HepG2 (cell line): ENCODE results near the gene CPNE4. TPM values are rescaled to one million over a fixed set of nuclear protein-coding genes. Genes with fewer than 3 reads are reported as not detected.

Experiments used
- ATAC-seq: fragments of 200-7000 bp; cut with Tn5 transposase; 3 replicates; pipeline ENCODE4 v1.9.1; 2020; ENCODE audit warnings: mild to moderate bottlenecking, moderate library complexity
- BruUV-seq: library from RNA; stranded (reverse); fragments of 400-500 nt; replicated peaks from 2 replicates; lab custom pipeline; 2021; lab: Mats Ljungman, UMichigan
- CTCF ChIA-PET: fragments of 300-600 bp; formaldehyde crosslinking; extraction: SDS; loops from one replicate; lab custom pipeline; 2021; ENCODE audit warnings: low total read pairs, inconsistent platforms, low intra/inter-chr PET ratio; lab: Yijun Ruan, JAX
- POLR2A ChIA-PET: fragments of 350-600 bp; sonication (Branson Sonifier 250); formaldehyde crosslinking; loops from one replicate; lab custom pipeline; 2020; ENCODE audit warnings: antibody characterized with exemption, inconsistent platforms; lab: Yijun Ruan, JAX
- DNase-seq: peaks from one replicate; pipeline ENCODE4 v3.0.0-alpha.2; 2015; ENCODE audit warnings: low spot score
- FAIRE-seq: peaks from 3 replicates; lab custom pipeline; 2011; peaks lifted over from hg19 to GRCh38; lab: Jason Lieb, UNC
- H2AFZ ChIP-seq: one replicate; pipeline ENCODE4 v1.6.1; 2011; ENCODE audit warnings: low read length, inconsistent platforms
- H3K27ac ChIP-seq: fragments of 300-600 bp; 3 replicates; pipeline ENCODE4 v1.8.0; 2011; ENCODE audit warnings: mixed run types, mild to moderate bottlenecking, mixed read lengths, low read length, inconsistent platforms; ENCODE audit not compliant: insufficient read depth; ENCODE audit errors: extremely low read length
- H3K27me3 ChIP-seq, 2 experiments: fragments of 200-600 bp in 1 of 2; 2 replicates in 1 of 2; 3 replicates in 1 of 2; pipeline versions ENCODE4 v1.6.0 to v1.8.0; 2011; ENCODE audit warnings: low read length in 2 of 2, mild to moderate bottlenecking in 2 of 2, moderate library complexity in 2 of 2, inconsistent platforms in 1 of 2; ENCODE audit not compliant: insufficient read depth in 2 of 2, control insufficient read depth in 1 of 2
- H3K36me3 ChIP-seq, 2 experiments: fragments of 200-600 bp in 1 of 2; replicated peaks in 1 of 2; 2 replicates in 1 of 2; 3 replicates in 1 of 2; pipeline versions ENCODE4 v1.5.1 to v1.8.0; 2011; ENCODE audit warnings: low read length in 2 of 2, inconsistent platforms in 1 of 2; ENCODE audit not compliant: insufficient read depth in 2 of 2, control insufficient read depth in 1 of 2
- H3K4me1 ChIP-seq: 2 replicates; pipeline ENCODE4 v1.5.1; 2012; ENCODE audit warnings: low read length, inconsistent platforms; ENCODE audit not compliant: insufficient read depth
- H3K4me2 ChIP-seq: 2 replicates; pipeline ENCODE4 v1.6.0; 2011; ENCODE audit warnings: low read depth, low read length, inconsistent platforms
- H3K4me3 ChIP-seq, 3 experiments: fragments of 200-600 bp in 1 of 3; sonication (generic), shearing (Covaris generic) in 1 of 3; replicated peaks in 1 of 3; 2 replicates each; pipeline ENCODE4 v1.5.1; 2011 to 2016; ENCODE audit warnings: low read length in 3 of 3, inconsistent platforms in 2 of 3, low read depth in 2 of 3, mild to moderate bottlenecking in 2 of 3, control low read depth in 1 of 3, mixed read lengths in 1 of 3; ENCODE audit not compliant: insufficient read depth in 1 of 3
- H3K79me2 ChIP-seq: one replicate; pipeline ENCODE4 v1.6.1; 2011; ENCODE audit warnings: low read length, inconsistent platforms; ENCODE audit not compliant: insufficient read depth
- H3K9ac ChIP-seq: 2 replicates; pipeline ENCODE4 v1.6.0; 2011; ENCODE audit warnings: mild to moderate bottlenecking, low read depth, low read length, inconsistent platforms; ENCODE audit not compliant: insufficient read depth
- H3K9me3 ChIP-seq: 2 replicates; pipeline ENCODE4 v1.5.1; 2012; ENCODE audit warnings: mild to moderate bottlenecking, low read length
- H4K20me1 ChIP-seq: 2 replicates; pipeline ENCODE4 v1.6.0; 2011; ENCODE audit warnings: inconsistent platforms, mild to moderate bottlenecking, low read length, moderate library complexity; ENCODE audit not compliant: insufficient read depth
- KLF12 ChIP-seq: sonication (generic); formaldehyde crosslinking; IDR thresholded peaks from 2 replicates; pipeline ENCODE4 v1.4.0; 2020; ENCODE audit warnings: missing genetic modification reagents, borderline replicate concordance
- NCOA5 ChIP-seq: sonication (generic); formaldehyde crosslinking; IDR thresholded peaks from 2 replicates; pipeline ENCODE4 v1.4.0; 2020; ENCODE audit warnings: missing genetic modification reagents
- NR1H2 ChIP-seq: sonication (generic); formaldehyde crosslinking; IDR thresholded peaks from 2 replicates; pipeline ENCODE4 v1.8.1; 2022; ENCODE audit warnings: low read depth, missing genetic modification reagents, borderline replicate concordance
- PAX8 ChIP-seq: sonication (generic); formaldehyde crosslinking; IDR thresholded peaks from 2 replicates; pipeline ENCODE4 v1.8.0; 2022; ENCODE audit warnings: mild to moderate bottlenecking, missing genetic modification reagents, borderline replicate concordance
- POLR2G ChIP-seq: fragments of 200-400 bp; formaldehyde crosslinking; IDR thresholded peaks from 2 replicates; pipeline ENCODE4 v1.6.1; 2018; ENCODE audit warnings: mild to moderate bottlenecking, low read depth, low read length, moderate library complexity
- REL ChIP-seq: sonication (generic); formaldehyde crosslinking; conservative IDR thresholded peaks from 2 replicates; pipeline ENCODE4 v1.8.0; 2022; ENCODE audit warnings: mild to moderate bottlenecking, missing genetic modification reagents, moderate library complexity
- SAFB2 ChIP-seq: sonication (generic); formaldehyde crosslinking; IDR thresholded peaks from 2 replicates; pipeline ENCODE4 v1.5.1; 2020; ENCODE audit warnings: missing genetic modification reagents, low read depth, mild to moderate bottlenecking, borderline replicate concordance
- TRIM22 ChIP-seq: fragments of 450-650 bp; IDR thresholded peaks from 2 replicates; pipeline ENCODE4 v1.6.1; 2017
- YEATS2 ChIP-seq: sonication (generic); formaldehyde crosslinking; IDR thresholded peaks from 2 replicates; pipeline ENCODE4 v1.4.0; 2020; ENCODE audit warnings: missing genetic modification reagents, borderline replicate concordance
- ZBTB44 ChIP-seq: sonication (generic); formaldehyde crosslinking; IDR thresholded peaks from 2 replicates; pipeline ENCODE4 v1.4.0; 2020; ENCODE audit warnings: missing genetic modification reagents
- ZBTB49 ChIP-seq: sonication (generic); formaldehyde crosslinking; IDR thresholded peaks from 2 replicates; pipeline ENCODE4 v1.4.0; 2020; ENCODE audit warnings: missing genetic modification reagents, borderline replicate concordance
- ZBTB7A ChIP-seq: sonication (generic); formaldehyde crosslinking; IDR thresholded peaks from 2 replicates; pipeline ENCODE4 v1.8.0; 2022; ENCODE audit warnings: mild to moderate bottlenecking, missing genetic modification reagents
- ZNF136 ChIP-seq: sonication (generic); formaldehyde crosslinking; IDR thresholded peaks from 2 replicates; pipeline ENCODE4 v1.8.1; 2022; ENCODE audit warnings: low read depth, mild to moderate bottlenecking, moderate library complexity, missing genetic modification reagents
- ZNF24 ChIP-seq: fragments of 450-650 bp; IDR thresholded peaks from 2 replicates; pipeline ENCODE4 v1.6.1; 2017; ENCODE audit warnings: antibody characterized with exemption, mild to moderate bottlenecking
- ZNF432 ChIP-seq: sonication (generic); formaldehyde crosslinking; IDR thresholded peaks from 2 replicates; pipeline ENCODE4 v1.5.0; 2020; ENCODE audit warnings: missing genetic modification reagents, mild to moderate bottlenecking, borderline replicate concordance
- WGBS: methylation state at CpG from one replicate; pipeline ENCODE4 v1.1.6; 2017; ENCODE audit warnings: low lambda C conversion rate; 5-methylcytosine and 5-hydroxymethylcytosine counted together
- in situ Hi-C: cut with HindIII; loops from 2 replicates; pipeline ENCODE4 v1.10.0; 2017; ENCODE audit warnings: low pct_unique_long_range_greater_than_20kb; ENCODE audit not compliant: extremely low pct_ligation_motif_present
- intact Hi-C: fragments of 100-400 bp; cut with micrococcal nuclease; formaldehyde crosslinking; loops from one replicate; pipeline ENCODE4 v1.10.0; 2022; ENCODE audit not compliant: unreplicated experiment
- polyA plus RNA-seq, 8 experiments: library from polyadenylated mRNA; depleted of rRNA in 3 of 8; stranded (reverse) in 7 of 8; unstranded in 1 of 8; fragments of >200 nt; fragmentation: Illumina TruSeq in 4 of 8; extraction: Trizol in 4 of 8; gene quantifications; 2 replicates each; pipeline versions ENCODE4 v1.2.1 to v1.2.3, GENCODE V29; 2011 to 2016; ENCODE audit warnings: low read depth in 4 of 8, missing spikeins in 1 of 8, mixed read lengths in 1 of 8; ENCODE audit not compliant: insufficient read depth in 1 of 8
- total RNA-seq, 5 experiments: library from RNA; depleted of rRNA; stranded (reverse); fragments of >200 nt; fragmentation: Illumina TruSeq; extraction: Trizol; gene quantifications; 2 replicates each; pipeline ENCODE4 v1.2.3, GENCODE V29; 2016; ENCODE audit warnings: low read depth in 1 of 5

CPNE4 gene
- total and polyA plus RNA-seq, 2 of the 13 experiments (the other 11 are each of a cell fraction or from before 2014, with no cell fraction given) = not detected

- FAIRE-seq (no peak), DNase-seq (no peak), ATAC-seq (no peak)
- H3K4me3 ChIP-seq = no peak overlapping the region
- H2AFZ ChIP-seq = no peak overlapping the region
- H3K36me3 ChIP-seq = no peaks in the 10 kb centered on the region
- H3K27ac ChIP-seq = no peak overlapping the region
- TF ChIP-seq ZNF136 (CRISPR knock-in tag) = no peak
- TF ChIP-seq PAX8 (CRISPR knock-in tag) = no peak
- no peak for TF ChIP-seq REL
- H4K20me1 ChIP-seq = no peaks in the 10 kb centered on the region
- in situ Hi-C loops = no loop called here
- peaks cover 0 to 4% of the 10 kb centered on the region in 2 experiments; a peak in 1 of 5 replicates for H3K27me3 ChIP-seq
- no peaks in the 10 kb centered on the region for H3K79me2 ChIP-seq
- intact Hi-C loops = no loop called here
- CTCF ChIA-PET = no interaction called here
- H3K4me1 ChIP-seq = no peaks in the 10 kb centered on the region
- WGBS = 0% methylated on average over 1 of the region's 1 CpG
- BruUV-seq = no TSS peak
- no peaks in the 10 kb centered on the region for H3K9me3 ChIP-seq
- POLR2A ChIA-PET = no interaction called here
- no peak overlapping the region for H3K9ac ChIP-seq
- no peak overlapping the region for H3K4me2 ChIP-seq
Observed at GRCh38 chr3:131623431-131623830, 411.4 kb downstream of the CPNE4 start.

- 4% methylated on average over 5 of the region's 5 CpGs for whole genome bisulfite sequencing
- ATAC-seq (no peak), FAIRE-seq (no peak), DNase-seq (no peak)
- Histone ChIP-seq H2AFZ (no peak overlapping the region), H3K27ac (no peak overlapping the region), H3K9ac (no peak overlapping the region), H3K4me3 (no peak overlapping the region), H3K36me3 (no peaks in the 10 kb centered on the region), H3K27me3 (peaks cover 0 to 4% of the 10 kb centered on the region in 2 experiments; a peak in 1 of 5 replicates), H3K4me1 (no peaks in the 10 kb centered on the region), H3K4me2 (no peak overlapping the region), H3K9me3 (no peaks in the 10 kb centered on the region), H4K20me1 (no peaks in the 10 kb centered on the region), H3K79me2 (no peaks in the 10 kb centered on the region)
- no TSS peak for BruUV-seq
- in situ Hi-C loops = no loop called here
- POLR2A ChIA-PET = no interaction called here
- TF ChIP-seq KLF12 (CRISPR knock-in tag) (no peak), ZBTB49 (no peak), ZBTB44 (CRISPR knock-in tag) (no peak), SAFB2 (CRISPR knock-in tag) (no peak), YEATS2 (no peak), POLR2G (no peak), NR1H2 (CRISPR knock-in tag) (no peak), ZNF432 (CRISPR knock-in tag) (no peak), TRIM22 (no peak), ZBTB7A (CRISPR knock-in tag) (no peak), NCOA5 (CRISPR knock-in tag) (no peak), ZNF24 (no peak)
- intact Hi-C loops = no loop called here
- CTCF ChIA-PET = no interaction called here
Observed at GRCh38 chr3:131622726-131623125, 412.1 kb downstream of the CPNE4 start.
